ENCODE data around the gene CEP295NL.
"Not testable (repeated sequence)": the region's sequence is repeated elsewhere in the genome, so short reads cannot be mapped to it uniquely, and the experiment has no call there.

The CEP295NL gene

GRCh38 chr17:78884876-78885667 lies 17.9 kb downstream of the CEP295NL start:
- DNase-seq: no peak

GRCh38 chr17:78884148-78884825 lies 18.7 kb downstream of the CEP295NL start:
- no peak for DNase-seq

GRCh38 chr17:78883533-78884131 lies 19.4 kb downstream of the CEP295NL start:
- DNase-seq: peak; percentile 91

GRCh38 chr17:78883089-78883532 lies 19.9 kb downstream of the CEP295NL start:
- no peak for DNase-seq

- no peak for DNase-seq
Measured at GRCh38 chr17:78882540-78883088, 20.4 kb downstream of the CEP295NL start.

- DNase-seq: no peak
Measured at GRCh38 chr17:78879635-78880186, 23.3 kb downstream of the CEP295NL start.

GRCh38 chr17:78878871-78879527 lies 24.0 kb downstream of the CEP295NL start:
- DNase-seq: no peak

- DNase-seq: no peak
Measured at GRCh38 chr17:78878261-78878660, 24.7 kb downstream of the CEP295NL start.

GRCh38 chr17:78876954-78877517 lies 26.0 kb downstream of the CEP295NL start:
- not testable (repeated sequence) for DNase-seq

- DNase-seq: no peak
Measured at GRCh38 chr17:78876094-78876597, 26.9 kb downstream of the CEP295NL start.

- DNase-seq: no peak
Measured at GRCh38 chr17:78875363-78876093, 27.5 kb downstream of the CEP295NL start.

- peak; percentile 77 for DNase-seq
Measured at GRCh38 chr17:78873519-78874340, 29.3 kb downstream of the CEP295NL start.

- no peak for DNase-seq
Measured at GRCh38 chr17:78872486-78872885, 30.5 kb downstream of the CEP295NL start.

- DNase-seq: no peak
Measured at GRCh38 chr17:78870621-78871020, 32.4 kb downstream of the CEP295NL start.

GRCh38 chr17:78868391-78868790 lies 34.6 kb downstream of the CEP295NL start:
- DNase-seq: no peak

- DNase-seq: not testable (repeated sequence)
Measured at GRCh38 chr17:78867046-78867445, 36.0 kb downstream of the CEP295NL start.

- peak; percentile 64 for DNase-seq
Measured at GRCh38 chr17:78865682-78866390, 37.2 kb downstream of the CEP295NL start.

- DNase-seq: no peak
Measured at GRCh38 chr17:78864117-78864516, 38.9 kb downstream of the CEP295NL start.
